NCI-H2029 treated with DMSO at 0.1 percent for 48 hours (cell line): ENCODE measurements around the gene ATXN1.
"Not testable (repeated sequence)": the region's sequence is repeated elsewhere in the genome, so short reads cannot be mapped to it uniquely, and the experiment has no call there.

Experiments
- DNase-seq: peaks from one replicate; lab custom pipeline; 2025; lab: John Stamatoyannopoulos, UW

Gene ATXN1

GRCh38 chr6:16473184-16473907 is 287.9 kb downstream of the ATXN1 start:
- DNase-seq: no peak

- DNase-seq: no peak
Observed at GRCh38 chr6:16472349-16473069, 288.8 kb downstream of the ATXN1 start.

GRCh38 chr6:16471910-16472297 is 289.4 kb downstream of the ATXN1 start:
- no peak for DNase-seq

GRCh38 chr6:16471222-16471909 is 289.9 kb downstream of the ATXN1 start:
- DNase-seq: no peak

GRCh38 chr6:16470502-16471221 is 290.6 kb downstream of the ATXN1 start:
- no peak for DNase-seq

GRCh38 chr6:16468991-16469615 is 292.2 kb downstream of the ATXN1 start:
- DNase-seq: no peak

- DNase-seq: no peak
Observed at GRCh38 chr6:16466800-16467553, 294.3 kb downstream of the ATXN1 start.

GRCh38 chr6:16464045-16464444 is 297.2 kb downstream of the ATXN1 start:
- DNase-seq: no peak

GRCh38 chr6:16463246-16463645 is 298.0 kb downstream of the ATXN1 start:
- DNase-seq: not testable (repeated sequence)

GRCh38 chr6:16461491-16461890 is 299.8 kb downstream of the ATXN1 start:
- no peak for DNase-seq

GRCh38 chr6:16459472-16459871 is 301.8 kb downstream of the ATXN1 start:
- DNase-seq: not testable (repeated sequence)

- DNase-seq: no peak
Observed at GRCh38 chr6:16452348-16452747, 308.9 kb downstream of the ATXN1 start.

- DNase-seq: no peak
Observed at GRCh38 chr6:16450821-16451220, 310.4 kb downstream of the ATXN1 start.

- DNase-seq: no peak
Observed at GRCh38 chr6:16450285-16450684, 311.0 kb downstream of the ATXN1 start.

GRCh38 chr6:16446273-16446672 is 315.0 kb downstream of the ATXN1 start:
- DNase-seq: no peak

GRCh38 chr6:16442031-16442430 is 319.2 kb downstream of the ATXN1 start:
- DNase-seq: no peak

- no peak for DNase-seq
Observed at GRCh38 chr6:16441262-16441661, 320.0 kb downstream of the ATXN1 start.

- DNase-seq: no peak
Observed at GRCh38 chr6:16440636-16441212, 320.5 kb downstream of the ATXN1 start.

- no peak for DNase-seq
Observed at GRCh38 chr6:16438718-16439591, 322.3 kb downstream of the ATXN1 start.

GRCh38 chr6:16437984-16438383 is 323.3 kb downstream of the ATXN1 start:
- DNase-seq: no peak
